SIG-M5 (cell line): ENCODE results near the gene FLAD1.

Experiments used
- DNase-seq: peaks from one replicate; lab custom pipeline; 2025; lab: John Stamatoyannopoulos, UW

The FLAD1 gene

DNA sequence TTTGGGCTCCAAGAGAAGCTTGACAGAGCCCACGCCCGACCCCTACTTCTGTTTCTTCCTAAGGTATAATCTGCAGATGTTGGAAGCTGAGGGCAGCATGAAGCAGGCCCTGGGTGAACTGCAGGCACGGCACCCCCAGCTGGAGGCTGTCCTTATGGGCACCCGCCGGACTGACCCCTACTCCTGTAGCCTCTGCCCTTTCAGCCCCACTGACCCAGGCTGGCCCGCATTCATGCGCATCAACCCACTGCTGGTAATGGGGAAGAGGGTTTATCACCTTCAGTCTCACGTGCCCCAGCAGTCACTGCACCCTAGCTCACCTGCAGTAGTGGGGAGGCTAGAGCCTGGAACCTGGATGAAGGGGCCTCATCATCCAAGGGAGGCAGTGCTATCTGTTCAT is 7.1 kb downstream of the FLAD1 start:
- no peak for DNase-seq

DNA sequence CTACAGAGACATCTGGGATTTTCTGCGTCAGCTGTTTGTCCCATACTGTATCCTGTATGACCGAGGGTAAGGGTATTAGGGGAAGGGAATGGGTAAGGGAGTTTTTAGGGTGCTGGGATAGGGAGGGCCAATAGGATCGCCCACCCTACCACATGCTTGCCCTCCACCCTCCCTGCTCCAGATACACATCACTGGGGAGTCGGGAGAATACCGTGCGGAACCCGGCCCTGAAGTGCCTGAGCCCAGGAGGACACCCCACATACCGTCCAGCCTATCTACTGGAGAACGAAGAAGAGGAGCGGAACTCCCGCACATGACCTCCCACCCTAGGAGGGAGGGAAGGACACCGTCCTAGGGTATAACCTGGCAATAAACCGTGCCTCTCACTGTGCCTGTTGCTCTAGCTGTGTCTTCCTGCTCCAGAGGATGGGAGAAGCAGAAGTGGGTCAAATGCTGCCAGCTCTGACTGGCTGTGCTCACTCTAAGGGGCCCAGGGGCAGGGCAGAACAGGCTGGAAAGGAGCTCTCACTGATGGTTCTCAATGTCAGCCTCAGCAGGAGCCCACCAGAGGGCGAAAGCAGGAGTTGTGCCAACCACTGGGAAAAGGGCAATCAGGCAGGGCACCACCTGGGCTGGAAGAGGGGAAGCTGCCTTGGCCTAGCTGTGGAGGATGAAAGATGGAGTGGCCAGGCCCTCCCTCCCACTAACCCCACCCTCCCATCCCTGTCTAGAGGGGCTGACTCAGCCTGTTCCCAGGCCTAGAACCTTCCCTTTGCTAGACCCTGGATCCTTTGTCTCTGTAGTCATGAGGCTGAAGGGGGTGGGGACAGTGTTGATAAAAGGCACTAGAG is 9.8 kb downstream of the FLAD1 start:
- no peak for DNase-seq

DNA sequence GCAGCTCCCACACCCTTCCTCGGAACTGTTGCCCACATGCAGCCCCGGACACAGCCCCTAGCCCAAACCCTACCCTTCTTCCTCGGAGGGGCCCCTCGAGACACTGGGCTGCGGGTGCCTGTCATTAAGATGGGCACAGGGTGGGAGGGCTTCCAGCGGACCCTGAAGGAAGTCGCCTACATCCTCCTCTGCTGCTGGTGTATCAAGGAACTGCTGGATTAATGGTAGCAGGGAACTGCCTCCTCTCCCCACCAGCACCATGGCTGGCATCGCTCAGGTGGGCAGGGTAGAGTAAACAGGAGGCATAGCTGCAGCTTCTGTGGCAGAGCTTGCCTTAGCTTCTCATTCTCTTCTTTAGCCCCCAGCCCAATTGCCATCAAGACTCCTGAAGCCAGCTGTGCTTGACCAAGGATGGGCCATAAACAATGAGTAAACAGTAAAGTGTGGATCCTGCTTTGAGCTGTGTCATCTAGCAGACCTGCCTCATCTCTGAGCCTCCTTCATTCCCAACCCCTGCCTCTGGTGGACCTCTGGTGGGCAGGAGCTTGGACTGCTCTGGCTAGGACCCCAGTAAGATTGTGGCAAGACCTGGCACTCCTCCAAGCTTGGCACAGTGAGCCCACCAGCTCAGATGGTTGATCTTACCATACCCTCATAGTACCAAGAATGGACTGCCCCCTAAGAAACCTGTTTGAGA is 10.6 kb downstream of the FLAD1 start, which contains the start of gene LENEP:
Gene LENEP, plus strand, starts transcription at position 15 of the 697 bp plus-strand sequence. Its CDS starts 22 bp downstream, at position 37.
- no peak for DNase-seq

DNA sequence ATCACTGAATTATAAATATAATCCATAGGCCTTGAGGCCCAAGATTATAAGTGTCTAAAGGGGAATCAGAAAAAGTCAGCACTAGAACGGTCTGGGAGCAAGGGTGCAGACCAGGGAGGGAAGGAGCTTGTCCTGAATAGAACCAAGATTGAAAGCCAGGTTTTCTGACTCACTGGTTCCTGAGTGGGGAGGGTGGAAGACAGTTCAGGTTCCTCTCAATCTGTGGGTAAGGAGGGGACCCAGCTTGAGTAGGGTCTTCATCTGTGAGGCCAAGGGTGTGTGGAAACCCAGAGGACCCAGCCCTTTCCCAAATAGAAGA is 11.1 kb downstream of the FLAD1 start:
- DNase-seq, result no peak

GRCh38 chr1:154994591-154994990 is 11.4 kb downstream of the FLAD1 start:
- DNase-seq, result no peak

- peak; percentile 64 for DNase-seq
Observed at GRCh38 chr1:154995301-154995983, 12.3 kb downstream of the FLAD1 start.

DNA sequence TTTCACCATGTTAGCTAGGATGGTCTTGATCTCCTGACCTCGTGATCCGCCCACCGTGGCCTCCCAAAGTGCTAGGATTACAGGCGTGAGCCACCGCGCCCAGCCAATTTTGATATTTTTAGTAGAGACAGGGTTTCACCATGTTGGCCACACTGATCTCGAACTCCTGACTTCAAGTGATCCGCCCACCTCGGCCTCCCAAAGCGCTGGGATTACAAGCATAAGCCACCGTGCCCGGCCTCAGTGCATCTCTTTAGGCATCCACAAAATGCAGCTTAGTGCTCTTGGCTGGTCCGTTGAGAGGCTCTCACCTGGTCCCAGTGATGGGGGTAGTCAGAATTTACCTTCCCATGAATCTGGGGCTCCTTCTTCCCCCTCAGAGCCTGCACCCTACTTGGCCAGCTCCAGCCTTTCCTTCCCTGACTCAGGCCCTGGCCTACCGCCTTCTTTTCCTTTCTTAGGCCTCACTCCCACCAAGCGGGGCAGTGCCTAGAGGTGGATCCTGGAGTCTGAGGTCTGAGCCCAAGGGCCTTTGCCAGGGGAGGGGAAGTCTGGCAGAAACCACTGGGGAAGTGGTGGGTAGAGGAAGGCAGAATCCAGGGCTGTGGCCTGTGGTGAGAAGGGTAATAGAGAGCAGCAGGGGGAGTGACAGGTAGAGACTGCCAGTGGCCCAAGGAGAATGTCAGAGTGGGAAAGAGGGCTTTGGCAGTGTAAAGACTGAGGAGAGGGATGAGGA is 14.0 kb downstream of the FLAD1 start:
- no peak for DNase-seq

DNA sequence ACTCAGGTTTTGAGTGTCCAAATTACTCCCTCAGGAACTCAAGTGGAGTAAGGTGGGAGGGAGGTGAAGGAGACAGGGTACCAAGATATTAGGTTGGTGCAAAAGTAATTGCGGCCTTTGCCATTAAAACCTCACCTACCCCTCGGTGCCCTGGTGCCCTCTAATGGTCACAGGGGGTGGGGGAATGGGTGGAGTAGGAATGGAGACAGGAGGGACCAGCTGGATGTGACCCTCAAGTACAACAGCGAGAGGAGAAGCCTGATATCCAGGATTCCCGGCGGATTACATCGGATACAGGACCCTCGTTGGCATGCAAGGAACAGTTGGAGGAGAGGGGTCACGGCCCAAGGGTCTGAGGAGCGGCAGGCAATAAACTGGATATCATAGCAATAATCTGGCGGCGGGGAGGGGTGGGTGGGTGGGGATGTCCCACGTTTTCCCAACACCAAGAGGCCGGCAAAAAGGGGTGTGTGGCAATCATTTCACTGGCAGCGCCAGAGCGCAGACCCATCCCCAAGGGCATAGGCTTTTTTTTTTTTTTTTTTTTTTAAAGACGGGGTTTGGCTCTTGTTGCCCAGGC is 15.1 kb downstream of the FLAD1 start:
- DNase-seq, result no peak

- no peak for DNase-seq
Observed at GRCh38 chr1:154998818-154999570, 15.8 kb downstream of the FLAD1 start.

DNA sequence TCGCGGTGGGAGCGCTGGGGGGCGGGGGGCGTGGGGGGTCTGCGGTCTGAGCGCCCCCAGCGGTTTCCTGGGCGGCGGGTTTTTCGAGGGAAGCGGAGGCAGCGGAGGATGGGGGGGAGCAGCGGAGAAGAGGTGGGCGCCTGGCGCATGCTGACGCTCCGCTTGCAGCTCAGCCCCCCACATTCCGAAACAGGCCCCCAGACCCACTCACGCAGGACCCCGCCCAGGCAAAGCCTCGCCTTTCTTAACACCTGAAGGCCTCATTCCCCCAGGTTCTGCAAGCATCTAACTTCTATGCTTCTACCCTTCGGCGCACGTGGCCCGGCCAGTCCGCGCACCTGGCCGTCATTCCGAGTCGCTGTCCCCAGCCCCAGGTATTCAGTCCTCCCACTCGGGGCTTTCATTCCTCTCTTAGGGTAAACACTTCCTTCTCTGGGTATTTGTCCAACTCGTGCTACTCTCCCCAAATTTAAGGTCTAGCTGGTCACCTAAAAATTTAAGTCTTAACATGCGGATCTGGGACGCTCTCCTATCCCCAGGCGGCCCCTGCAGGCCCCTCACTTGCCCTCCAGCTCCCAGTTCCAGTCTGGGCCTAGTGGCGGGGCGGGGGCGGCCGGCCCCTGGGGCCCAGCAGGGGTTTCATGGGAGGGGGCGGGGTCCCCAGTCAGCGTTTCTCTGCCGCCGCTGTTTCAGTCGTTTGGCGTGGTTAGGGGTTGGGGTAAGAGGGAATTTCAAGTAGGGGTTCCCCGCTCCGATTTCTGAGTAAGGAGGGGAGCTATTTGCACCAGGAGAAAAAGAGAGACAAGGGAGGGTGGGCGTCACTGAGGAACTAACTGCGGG is 16.6 kb downstream of the FLAD1 start:
- DNase-seq, result no peak

DNA sequence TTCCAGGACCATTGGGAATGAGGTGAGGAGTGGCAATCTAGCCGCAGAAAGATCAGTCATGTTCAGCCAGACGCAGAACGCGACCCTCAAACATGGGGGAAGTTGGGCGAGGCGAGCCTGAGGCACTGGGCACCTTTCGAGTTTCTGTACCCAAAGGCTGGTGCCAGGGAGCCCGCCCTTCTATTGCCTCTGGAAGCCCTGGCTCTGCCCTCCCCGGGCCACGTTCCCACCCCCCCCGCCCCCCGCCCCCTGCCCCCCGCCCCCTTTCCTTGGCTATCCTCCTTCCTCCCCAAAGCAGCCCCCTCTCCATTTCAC is 17.2 kb downstream of the FLAD1 start:
- DNase-seq, result no peak

DNA sequence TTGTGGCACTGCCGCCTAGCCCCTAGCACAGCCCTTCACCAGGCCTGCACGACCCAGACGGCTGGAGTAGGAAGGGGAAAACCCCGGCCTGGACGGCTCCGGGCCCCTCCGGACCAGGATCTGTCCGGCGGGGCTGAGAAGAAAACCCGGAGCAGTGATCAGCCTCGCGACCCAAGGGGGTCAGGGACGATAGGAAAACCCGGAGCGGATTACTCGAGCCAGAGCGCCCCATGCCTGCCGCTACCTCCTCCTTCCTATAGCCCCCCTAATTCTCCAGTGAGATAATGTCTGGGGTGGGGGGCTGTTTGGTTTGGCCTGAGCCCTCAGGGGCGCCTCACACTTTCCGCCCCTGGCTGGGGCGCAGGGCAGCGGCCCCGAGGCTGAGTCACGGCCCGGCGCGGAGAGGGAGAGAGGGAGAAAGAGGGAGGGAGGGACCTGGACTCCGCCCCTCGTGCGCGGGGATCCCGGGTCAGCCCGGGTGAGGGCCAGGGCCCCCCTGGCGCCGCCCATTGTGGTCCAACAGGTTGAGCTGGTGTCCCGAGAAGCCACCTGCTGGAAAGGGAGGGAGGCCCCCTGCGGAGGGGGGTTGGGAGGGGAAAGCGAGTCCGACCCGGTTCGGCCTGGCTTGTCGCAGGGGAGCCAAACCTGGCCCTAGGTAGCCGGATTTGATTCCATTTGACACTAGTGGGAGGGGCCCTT is 17.7 kb downstream of the FLAD1 start:
- DNase-seq, result no peak

DNA sequence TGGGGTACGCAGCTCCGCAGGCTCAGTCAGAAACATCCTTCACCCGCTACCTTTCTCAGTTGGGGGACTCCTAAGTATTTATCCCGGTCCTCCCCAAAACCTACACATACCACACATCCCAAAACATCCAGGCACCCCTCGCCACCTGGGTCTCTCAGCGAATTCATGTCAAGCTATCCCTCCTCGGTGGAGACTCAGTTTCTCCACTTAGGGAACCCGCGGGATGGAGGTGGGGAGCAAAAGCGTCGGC is 18.2 kb downstream of the FLAD1 start:
- no peak for DNase-seq

DNA sequence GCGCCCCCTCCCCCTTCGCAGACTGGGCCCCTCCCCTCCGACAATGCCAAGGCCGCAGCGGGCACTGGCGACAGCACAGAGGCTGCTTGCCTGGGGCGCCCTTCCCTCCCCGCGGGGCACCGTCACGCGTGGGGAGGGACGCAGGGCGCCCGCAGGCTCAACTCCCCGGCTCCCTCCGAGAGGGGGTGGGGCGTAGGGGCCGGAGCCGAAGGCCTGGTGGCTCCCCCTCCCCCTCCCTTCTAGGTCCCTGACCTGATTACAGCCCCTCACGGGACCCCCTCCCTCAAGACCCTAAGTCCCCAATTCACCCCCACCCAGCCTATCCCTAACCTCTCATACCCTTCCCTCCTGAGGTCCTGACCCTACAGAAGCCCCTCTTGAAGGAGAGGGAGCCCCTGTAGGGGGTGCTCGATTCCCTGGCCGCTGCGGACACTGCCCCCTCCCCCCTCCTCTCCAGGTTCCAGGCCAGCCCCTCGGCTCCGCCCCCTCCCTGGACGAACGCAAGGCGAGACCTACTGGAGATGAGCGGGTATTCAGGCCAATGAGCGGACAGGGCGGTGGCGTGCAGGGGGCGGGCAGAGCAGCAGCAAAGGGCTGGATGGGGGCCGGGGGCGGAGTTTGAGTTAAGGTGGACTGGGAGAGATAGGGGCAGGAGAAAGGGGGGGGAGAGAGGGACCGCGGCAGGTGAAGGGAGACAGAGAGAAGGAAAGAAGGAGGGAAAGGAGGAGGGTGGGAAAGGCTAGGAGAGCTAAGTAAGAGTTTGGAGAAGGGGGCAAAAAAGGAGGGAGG is 18.7 kb downstream of the FLAD1 start:
- DNase-seq, result peak; percentile 98

- DNase-seq, result no peak
Observed at GRCh38 chr1:155002464-155003226, 19.5 kb downstream of the FLAD1 start, which contains the start of gene ZBTB7B. Gene ZBTB7B (plus strand): TSS chr1:155002802. CDS start chr1:155014661, 11,859 bp downstream.

DNA sequence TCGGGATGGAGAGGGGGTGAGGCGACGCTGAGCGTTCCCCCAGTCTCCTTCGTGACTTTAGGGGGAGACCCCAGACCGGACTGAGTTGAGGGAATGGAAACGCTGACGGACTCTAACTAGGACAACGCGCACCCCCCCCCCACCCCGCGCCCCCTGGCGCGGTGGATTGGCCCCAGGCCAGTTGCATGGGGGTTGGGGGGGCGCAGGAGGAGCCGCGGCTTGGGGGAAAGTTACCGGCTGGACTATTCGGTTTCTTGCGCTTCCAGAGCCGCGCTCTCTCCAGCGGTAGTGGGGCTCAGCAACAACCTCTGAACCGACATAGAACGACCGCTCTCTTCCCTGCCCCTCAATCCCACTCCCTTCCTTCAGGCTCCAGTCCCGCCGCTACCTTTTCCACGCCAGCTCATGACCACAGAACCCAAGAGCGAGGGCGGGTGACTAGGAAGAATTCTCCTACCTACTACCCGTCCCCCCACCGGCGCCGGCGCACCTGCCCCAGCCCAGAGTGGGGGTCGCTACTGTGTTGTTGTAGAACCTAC is 20.2 kb downstream of the FLAD1 start:
- DNase-seq, result no peak

GRCh38 chr1:155003766-155004351 is 20.7 kb downstream of the FLAD1 start:
- no peak for DNase-seq
